GM12872 (cell line): ENCODE results near the gene SOX13.

Experiments used
- TF ChIP-seq, protein P1 (sequence below): IDR thresholded peaks from 3 replicates; pipeline ENCODE4 v1.5.1; 2011; ENCODE audit warnings: low read depth, mild to moderate bottlenecking, low read length, moderate library complexity; ENCODE audit not compliant: insufficient read depth

SOX13 gene

DNA sequence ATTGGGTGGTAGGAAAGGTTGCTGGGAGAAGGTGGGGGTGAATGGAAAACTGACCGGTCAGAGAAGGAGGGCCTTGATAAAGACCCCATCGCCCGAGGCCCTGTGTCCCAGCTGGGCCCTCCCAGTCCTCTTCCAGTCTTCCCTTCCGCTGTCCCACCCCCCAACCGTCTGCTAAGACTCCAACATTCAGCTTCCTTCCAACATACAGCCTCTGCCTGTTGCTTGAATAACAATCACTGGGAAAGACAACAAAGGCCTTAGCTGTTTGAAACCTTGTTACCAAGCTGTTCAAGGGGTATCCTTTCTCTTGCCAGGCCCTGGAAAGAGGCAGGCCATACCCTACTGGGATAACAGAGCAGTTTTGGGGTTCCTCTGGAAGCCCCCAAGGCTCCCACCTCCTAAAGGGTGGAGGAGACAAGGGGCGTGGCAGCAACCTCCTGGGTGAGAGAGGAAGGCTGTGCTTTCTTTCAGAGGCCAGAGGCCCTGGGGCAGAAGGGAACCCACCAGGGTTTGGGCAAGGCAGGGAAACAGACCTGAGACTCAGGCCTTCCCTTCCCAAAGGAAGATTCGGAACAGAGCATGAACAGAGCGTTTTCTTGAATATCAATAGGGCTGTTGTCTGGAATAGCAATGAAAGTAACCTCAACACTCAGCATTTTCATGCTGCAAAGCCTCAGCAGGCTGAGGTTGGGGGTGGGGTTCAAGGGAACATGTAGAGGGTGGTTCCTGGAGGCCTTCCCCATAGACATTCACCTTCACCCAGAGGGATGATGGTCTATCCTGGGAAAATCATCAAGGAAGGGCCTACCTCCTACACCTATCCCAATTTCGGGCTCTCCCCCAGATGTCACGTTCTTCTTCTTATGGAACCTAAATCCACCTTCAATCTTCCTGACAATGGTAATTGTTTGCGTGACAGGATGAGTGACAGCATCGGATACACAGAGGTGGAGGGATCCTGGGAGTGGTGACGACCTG lies 74.8 kb downstream of the SOX13 start:
- TF ChIP-seq, protein P1, sequence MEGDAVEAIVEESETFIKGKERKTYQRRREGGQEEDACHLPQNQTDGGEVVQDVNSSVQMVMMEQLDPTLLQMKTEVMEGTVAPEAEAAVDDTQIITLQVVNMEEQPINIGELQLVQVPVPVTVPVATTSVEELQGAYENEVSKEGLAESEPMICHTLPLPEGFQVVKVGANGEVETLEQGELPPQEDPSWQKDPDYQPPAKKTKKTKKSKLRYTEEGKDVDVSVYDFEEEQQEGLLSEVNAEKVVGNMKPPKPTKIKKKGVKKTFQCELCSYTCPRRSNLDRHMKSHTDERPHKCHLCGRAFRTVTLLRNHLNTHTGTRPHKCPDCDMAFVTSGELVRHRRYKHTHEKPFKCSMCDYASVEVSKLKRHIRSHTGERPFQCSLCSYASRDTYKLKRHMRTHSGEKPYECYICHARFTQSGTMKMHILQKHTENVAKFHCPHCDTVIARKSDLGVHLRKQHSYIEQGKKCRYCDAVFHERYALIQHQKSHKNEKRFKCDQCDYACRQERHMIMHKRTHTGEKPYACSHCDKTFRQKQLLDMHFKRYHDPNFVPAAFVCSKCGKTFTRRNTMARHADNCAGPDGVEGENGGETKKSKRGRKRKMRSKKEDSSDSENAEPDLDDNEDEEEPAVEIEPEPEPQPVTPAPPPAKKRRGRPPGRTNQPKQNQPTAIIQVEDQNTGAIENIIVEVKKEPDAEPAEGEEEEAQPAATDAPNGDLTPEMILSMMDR = no peak

DNA sequence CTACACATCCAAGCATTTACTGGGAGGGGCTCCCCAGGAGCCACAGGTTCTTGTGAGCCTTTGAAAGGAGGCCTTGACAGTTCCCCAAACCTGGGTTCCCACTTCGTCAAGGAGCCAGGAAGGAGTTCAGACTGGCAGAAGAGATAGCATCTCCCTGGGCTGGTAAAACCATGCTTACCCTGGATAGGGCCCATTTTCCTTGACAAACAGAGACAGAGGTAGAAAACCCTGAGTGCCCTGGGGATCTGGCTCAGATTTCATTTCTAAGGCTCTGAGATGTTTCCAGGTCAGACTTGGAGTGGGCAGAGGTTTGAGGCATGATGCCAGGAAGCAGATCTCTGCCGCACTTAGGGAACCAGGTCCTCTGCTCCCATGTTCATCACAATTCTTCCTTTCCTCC lies 76.2 kb downstream of the SOX13 start:
- TF ChIP-seq, protein P1 = no peak

DNA sequence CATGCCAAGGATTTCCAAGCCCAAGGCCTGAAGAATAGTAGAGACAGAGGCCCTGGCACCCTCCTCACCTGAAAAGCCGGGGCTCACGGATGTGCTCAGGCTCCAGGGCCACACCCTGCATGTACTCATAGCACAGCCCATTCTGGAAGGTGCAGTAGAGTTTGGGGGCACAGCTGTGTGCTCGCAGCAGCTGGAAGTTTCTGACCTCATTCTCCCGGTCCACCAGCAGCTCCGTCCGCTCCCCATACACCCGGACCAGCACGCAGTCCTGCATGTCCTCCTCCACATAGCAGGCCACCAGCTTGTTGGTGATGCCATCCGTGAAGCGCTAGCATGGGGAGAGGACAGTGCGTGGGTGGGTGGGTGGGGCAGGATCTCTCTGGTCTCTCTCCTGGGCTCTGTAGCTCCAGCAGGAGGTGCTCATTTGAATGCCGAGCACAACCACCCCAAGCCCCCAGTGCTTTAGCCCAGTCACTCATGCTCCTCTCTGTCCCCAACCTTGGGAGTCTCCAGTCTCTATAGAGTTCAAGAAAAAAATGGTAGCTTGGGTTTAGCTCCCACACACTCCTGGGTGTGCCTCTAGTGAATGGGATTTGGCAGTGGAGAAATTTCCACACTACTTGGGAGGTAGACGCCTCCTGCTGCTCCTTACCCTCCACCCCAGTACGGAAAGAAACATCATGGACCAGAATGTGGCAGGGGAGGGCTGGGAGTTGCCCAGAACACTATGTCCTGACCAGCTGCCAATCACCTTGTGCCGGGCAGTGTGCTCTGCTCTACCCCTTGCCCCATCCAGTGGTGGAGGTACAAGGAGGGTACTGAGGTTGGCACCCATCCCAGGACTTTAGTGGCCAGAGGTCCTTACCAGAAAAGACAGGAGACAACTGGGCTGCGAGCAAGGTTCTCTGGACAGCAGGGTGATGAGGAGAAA lies 77.0 kb downstream of the SOX13 start:
- TF ChIP-seq, protein P1 = no peak

DNA sequence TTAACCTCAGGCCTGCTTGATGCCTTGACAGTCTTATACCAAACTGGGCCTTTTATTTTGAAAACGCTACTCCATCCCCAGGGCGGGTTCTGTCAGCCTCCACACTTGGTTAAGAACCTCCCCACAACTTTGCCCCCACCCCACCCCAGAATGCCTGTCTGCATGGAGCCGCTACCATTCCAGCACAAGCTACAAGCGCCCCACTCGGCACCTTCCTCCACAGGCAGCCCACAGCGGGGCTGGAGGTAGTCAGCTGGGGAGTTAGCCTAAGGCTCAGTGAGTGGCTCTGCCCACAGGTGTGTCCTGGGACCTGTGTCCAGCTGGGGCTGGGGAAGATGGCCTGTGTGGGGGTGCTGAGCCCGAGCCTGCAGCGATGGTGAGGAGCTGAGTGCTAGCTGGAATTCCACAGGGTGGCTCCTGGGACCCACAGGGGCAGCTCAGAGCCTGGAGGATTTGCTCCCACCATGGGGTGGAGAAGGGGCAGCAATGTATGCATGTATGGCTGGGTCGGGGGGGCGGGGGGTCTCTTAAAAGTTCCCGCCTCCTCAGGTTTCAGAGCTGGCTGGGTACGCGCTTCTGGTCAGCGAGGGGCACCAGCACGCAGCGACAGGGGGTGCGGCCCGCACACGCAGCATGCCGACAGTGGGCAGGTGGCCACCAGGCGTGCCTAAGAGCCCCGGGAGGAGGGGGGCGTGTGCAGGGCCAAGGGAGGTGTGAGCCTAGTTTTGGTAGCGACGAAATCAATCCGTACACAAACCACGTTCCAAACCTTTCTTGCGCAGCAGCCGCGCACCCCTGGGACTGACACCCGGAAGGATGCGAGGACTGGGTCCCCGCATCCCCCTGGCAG lies 78.0 kb downstream of the SOX13 start:
- TF ChIP-seq, protein P1 = no peak

DNA sequence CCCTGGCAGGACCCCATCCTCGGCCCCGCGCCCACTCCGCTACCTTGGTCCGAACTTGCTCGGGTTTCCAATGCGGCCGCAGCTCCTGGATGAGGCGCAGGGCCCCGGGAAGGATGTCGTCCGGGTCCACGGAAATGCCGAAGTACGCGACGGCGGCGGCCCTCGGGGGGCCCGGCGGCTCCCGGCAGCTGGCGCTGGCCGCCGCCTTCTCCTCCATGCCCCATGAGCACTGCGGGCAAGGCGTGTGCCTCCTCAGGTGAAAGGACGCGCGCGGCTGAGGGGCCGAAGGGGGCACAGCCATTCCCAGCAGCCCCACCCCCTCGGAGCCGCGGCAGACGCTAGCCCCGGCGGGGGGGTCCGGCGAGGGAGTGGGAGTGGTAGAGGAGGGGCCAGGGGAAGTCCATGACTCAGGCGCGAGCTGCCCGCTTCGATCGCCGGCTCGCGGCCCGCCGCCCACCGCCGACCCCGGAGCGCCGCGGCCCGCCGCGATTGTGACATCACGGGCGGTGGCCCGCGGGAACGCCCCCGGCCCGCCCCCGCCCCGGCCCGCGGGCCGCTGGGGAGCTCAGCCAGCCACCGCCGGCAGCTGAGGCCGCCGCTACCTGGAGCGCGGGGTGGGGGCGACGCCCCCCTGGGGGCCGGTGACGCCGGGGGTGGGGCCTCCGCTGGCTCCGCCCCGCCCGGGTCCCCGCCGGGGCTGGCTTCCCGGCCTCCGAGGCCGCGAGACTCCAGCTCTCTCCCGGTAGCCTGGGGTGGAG lies 78.8 kb downstream of the SOX13 start, which contains the start of gene ETNK2:
ETNK2 (minus strand) TSS at position 493 of the 758 bp plus-strand sequence; CDS start at position 301, 192 bp downstream.
- TF ChIP-seq, protein P1 = no peak

DNA sequence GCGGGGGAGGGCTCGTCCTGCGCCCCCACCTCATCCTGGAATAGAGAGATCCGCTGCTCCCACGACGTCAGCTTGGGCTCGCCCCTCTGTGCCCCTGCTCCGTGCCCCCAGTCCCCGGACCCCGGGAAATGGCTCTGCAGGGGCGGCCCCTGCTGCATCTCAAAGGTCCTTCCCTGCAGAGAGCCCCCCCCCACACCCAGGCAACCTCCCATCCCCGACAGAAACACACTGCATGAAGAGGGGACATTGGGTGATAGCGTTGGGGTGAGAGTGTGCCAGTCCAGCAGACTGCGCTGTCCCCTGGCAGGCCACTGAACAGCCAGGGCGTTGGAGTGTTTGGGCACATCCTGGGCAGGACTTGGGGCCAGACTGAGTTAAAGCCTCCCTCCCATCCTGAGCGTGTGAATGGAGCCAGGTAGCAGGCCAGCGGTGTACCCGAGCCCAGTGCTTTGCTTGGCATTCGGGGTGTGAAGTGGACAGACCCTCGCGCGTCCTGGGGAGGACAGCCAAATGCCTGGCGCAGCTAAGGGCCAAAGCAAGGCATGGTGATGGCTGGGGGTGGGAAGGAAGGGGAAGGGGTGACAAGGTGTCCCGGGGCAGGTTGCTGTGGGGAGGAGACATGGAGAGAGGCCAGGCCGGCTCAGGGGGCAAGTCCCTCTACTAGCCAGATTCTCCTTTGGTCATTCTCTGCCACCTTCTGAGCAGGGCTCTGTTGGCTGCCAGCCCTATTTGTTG lies 79.6 kb downstream of the SOX13 start:
- TF ChIP-seq, protein P1 = no peak
